GM18861 (cell line): ENCODE measurements around the gene TFAP2B.

Source experiments
- ATAC-seq: cut with Tn5 transposase; IDR thresholded peaks from one replicate; pipeline ENCODE4 v1.9.1; 2021; ENCODE audit not compliant: unreplicated experiment

Gene TFAP2B

DNA sequence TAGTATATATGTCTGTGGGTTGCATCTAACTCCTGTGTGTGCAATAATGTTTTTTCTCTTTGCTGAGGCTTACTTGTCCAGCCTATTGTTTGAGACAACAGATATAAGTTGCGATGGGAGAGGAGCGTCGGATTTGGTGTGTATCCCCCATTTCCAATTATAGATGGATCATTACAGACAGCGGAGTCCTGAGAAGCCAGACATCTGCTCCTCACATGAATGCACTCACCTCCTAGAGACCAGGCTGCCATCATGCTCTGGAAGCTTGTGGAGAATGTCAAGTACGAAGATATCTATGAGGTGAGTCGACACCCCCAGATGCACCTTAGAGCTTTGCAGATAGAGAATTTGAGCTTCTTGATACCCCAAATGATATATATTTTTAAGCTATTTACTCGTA, at the start of gene TFAP2B:
Gene TFAP2B, plus strand, starts transcription at position 199 of the 400 bp plus-strand sequence. Its CDS starts 21 bp downstream, at position 220.
- no peak for ATAC-seq

DNA sequence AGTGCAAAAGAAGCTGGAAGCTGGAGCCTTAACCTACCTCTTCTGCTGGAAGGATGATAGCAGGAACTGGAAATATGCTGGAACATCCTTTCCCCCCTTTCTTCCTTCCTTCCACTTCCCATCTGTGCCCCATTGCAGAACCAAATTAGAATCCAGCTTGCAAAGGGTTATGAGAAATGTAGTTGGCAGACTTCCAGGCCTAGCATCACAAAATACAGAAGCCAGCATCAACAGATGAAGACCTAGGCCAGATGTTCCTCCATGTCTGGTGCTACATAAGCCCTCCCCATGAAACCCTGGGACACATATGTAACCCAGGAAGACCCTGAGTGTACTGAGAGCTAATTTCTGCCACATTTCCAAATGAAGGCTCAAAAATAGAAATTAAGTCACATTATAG, 40.0 kb upstream of the TFAP2B start:
- ATAC-seq = no peak

DNA sequence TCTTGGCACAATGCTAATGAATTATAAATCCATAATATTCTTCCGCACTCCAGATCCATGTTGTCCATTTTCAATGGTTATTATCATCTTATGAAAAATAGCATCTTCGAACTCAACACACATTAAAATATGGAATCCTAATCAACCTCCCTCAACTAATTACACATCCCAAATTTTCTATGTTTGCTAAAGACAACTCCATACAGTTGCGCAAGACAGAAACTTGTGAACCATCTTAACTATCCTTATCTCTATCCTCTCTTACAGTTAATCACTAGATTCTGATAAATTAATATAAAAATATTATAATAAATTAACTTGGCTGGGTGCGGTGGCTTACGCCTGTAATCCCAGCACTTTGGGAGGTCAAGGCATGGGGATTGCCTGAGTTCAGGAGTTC, 38.3 kb upstream of the TFAP2B start:
- ATAC-seq = no peak

DNA sequence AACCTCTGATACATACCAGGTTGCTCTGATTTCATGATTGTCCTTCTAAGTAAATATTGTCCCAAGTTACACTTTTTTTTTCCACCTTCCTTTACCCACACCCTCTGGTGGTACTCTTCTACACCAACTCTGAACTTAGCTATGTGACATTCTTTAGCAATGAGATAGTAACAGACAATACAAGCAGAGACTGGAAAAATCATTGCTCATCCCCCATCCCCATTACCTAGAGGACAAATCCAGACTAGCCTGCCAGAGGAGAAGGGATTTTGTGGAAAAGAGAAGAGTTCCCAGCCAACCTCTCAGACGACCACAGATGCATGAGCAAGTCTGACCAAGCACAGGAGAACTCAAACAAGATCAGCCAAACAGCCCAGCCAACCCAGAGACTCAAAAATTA, 32.8 kb upstream of the TFAP2B start:
- ATAC-seq = no peak

DNA sequence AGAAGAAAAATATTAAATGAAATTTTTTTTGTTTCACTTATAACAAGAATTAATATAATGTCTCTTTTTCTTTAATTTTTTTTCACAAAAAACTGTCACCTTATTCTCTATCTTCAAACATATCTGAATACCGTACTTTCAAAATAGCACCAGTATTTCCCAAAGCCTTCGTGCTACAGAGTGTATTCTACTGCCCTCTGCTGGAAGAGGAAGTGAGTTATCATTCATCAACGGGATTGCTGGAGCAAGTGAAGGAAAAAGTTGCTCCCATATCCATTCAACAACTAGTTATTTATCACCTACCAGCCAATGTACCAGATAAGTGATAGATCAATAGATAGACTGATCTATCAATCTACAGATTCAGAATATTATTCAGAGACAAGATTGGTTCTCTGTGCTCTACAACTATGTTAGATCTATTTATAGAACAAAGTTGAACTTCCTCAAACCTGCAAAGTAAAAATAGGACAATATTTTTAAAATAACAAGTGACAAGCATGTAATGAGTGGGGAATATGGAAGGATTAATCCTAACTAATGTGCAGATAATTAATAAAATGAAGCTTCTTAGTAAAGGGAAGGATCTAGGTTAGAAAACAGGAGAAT, 26.7 kb upstream of the TFAP2B start:
- ATAC-seq = peak; percentile 88

DNA sequence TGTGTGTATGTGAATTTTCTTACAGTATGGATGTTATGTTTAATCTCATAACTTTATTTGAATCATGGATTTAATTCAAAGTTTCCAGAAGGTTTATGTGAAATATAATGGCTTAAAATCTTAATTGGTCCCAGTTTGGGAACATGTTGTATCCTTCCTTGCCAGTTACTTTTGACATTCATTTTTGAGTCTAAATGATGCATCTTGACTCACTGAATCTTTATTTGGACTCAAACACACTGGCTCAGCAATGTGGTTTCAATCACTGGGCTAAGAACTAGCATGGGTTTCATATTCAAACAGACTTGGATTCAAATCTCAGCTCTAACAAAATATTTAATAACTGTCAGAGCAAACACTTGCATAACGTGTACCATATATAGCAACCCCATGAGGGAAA, 25.9 kb upstream of the TFAP2B start:
- no peak for ATAC-seq

DNA sequence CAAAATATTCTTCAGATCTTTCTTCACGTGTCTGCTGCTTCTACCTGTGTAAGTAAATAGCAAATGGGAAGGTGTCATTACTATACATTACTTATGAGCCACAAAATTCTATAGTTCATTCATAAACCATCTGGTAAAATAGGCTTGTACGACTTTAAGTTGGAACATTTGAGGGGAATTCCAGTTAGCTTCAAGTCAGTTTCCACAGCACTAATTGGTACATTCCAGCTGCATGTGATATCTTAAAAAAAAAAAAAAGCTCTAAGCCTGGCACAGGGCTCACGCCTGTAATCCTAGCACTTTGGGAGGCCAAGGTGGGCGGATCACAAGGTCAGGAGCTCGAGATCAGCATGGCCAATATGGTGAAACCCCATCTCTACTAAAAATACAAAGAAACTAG, 23.1 kb upstream of the TFAP2B start:
- no peak for ATAC-seq

DNA sequence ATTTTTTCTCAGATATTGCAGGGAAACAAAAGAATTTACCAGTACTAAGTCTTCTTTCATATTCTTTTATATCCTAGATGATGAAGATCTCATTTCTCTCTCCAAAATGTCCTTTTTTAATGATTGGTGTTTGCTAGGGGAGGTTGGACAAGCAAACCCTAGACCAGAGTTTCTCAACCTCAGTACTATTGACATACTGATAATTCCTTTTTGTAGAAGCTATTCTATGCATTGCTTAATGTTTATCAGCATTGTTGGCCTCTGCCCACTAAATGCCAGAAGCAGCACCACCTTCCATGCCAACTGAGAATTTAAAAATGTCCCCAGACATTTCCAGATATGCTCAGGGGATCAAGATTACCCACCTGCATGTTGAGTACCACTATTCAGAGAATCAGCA, 14.4 kb upstream of the TFAP2B start:
- no peak for ATAC-seq

DNA sequence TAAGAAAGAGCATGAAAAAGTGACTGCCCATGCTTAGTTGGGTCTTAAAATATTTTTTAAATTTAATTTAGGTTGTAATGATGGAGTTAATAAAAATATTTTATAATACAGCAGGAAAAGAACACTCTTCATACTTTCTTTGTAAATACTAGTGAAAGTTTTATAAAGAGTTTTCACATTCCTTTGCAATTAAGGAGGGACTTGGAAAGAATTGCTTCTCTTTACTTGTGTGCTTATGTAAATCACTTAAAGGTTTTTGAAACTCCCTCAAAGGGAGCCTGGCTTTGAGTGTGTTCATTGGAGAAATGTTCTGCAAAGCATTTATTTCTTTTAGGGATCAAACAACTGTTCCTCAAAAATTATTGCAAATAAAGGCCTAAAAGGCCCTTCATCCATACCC, 11.6 kb upstream of the TFAP2B start:
- ATAC-seq = no peak

DNA sequence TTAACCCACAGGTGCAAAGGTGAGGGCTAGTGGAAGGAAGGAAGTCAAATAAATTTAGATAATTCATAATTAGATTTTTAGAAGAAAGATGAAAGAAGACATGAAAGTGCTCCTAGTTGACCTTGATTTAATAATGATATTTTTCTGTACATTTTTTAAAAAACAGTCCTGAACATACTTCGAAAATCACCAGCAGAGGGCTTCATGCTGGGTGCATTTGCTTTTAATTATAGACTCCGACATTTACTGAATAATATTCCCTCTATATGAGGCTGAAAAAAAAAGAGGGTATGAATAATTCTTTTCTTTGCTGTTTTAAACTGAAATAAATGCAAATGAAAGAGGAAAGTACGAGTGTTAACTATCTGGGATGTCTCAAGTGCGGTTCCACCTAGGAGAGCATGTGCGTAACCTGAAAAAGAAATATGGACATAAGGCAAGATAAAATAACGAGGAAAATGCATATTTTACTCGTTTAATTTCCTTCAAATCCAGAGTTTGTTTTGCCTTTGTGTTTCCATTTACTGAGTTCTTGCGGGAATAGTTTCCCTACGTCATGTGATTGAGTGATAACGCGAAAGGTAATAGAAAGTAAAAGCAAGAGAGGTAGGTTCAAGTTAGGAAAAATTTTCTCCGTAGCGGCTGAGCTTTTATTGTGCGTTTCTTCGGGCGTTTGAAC, 3.1 kb upstream of the TFAP2B start:
- ATAC-seq = peak; percentile 40

DNA sequence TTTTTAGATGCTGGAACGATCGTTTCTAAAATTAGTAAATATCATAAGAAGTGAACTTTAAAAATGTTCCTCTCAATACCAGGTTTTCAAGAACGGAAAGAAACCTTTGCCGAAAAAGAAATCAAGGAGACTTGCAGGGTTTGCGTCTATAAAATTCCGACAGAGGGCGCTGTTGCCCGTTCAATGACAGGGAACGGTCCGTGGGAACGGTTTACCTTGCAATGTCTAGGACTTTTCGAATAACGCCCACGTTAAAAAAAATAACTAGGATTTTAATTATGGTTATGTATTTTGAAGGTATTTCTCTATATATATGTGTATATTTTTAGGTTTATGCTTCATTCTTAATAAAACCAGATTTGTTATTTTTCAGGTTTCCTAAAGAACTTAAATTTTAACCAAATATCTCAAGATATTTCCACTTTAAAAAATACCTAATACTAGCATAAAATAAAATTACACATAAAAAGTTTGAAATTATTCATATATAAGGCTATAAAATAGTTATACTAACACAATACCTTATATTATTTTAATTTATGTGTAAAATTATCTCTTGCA, 2.5 kb upstream of the TFAP2B start:
- peak; percentile 76 for ATAC-seq

DNA sequence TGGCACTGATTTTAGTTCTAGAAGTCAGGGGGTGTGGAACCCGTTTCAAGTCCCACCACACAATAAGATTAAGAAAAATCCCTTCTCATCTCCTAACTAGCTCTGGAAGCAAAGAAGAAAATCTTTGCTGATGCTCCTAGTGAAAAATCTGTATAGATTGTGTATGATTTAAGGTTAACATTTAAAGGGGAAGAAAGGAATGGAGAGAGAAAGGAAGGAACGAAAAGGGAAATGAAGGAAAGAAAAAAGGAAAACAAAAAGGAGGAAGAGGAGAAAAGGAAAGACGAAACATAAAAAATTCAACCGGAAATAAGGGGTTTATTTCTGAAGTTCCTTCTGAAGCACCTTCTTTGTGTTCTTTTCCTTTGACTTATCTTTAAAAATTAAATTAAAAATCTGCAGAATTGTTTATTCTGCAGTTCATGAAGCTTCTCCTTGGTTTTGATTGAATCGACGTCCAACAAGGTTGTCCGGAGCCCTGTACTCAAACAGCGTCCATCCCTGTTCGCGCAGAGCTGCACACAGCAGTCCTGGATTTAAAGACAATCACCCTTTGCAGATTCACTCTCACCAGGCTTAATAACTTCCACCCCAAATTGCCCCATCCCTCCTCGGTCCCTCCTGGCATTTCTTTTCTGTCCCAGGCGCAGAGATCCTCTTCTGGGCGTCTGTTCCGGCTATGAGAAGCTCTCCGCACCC, 1.6 kb upstream of the TFAP2B start:
- ATAC-seq = no peak

DNA sequence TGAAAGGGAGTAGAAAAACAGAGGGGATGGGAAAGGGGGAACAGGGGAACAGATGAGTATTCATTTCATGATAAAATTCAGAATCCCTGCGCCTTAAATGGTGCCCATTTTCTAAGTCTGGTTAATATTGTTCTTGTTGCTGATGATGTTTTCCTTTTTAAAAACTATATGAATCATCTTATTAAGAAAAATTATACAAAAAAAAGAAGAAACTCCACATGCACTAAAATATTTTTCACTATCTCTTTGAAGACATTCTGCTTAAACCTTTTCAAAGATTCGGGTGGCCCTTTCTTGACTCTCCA, 1.1 kb upstream of the TFAP2B start:
- ATAC-seq = no peak

DNA sequence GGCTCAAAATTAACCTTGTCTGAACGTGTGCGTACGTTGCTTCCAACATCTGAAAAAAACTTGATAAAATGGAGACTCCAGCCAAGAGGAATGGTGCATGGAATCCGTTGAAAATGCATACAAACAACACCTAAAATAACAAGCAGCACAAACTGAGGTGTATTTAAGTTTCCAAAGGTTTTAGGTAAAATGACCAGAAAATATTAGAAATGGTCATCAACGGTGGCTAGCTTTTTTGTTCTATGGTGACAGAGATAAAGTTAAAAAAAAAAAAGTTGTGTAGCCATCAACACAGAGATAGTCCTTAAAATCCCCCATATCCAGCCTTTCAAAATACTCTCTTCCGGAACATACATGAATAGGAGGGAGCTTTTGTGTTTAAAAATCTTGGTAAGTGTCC, 651 bp upstream of the TFAP2B start:
- ATAC-seq = no peak

DNA sequence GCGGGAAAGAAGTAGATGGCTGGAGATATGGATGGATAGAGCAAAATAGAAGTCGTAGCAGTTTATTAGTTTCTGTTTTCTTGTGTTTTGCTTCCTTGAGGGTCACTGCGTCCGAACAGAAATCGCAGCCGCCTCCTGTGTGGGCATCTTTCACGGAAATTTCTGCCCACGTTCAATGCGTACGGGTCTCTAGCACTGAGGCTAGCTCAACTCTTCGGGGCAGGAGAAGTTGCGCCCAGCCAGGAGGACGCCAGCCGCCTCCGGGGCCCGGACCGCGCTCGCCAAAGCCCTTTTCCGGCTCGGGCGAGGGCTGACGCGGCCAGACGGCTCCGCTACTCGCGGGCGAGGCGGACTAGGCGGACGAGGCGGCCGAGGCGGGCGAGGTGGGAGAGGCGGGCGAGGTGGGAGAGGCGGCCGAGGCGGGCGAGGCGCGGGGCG, 814 bp downstream of the TFAP2B start:
- no peak for ATAC-seq

DNA sequence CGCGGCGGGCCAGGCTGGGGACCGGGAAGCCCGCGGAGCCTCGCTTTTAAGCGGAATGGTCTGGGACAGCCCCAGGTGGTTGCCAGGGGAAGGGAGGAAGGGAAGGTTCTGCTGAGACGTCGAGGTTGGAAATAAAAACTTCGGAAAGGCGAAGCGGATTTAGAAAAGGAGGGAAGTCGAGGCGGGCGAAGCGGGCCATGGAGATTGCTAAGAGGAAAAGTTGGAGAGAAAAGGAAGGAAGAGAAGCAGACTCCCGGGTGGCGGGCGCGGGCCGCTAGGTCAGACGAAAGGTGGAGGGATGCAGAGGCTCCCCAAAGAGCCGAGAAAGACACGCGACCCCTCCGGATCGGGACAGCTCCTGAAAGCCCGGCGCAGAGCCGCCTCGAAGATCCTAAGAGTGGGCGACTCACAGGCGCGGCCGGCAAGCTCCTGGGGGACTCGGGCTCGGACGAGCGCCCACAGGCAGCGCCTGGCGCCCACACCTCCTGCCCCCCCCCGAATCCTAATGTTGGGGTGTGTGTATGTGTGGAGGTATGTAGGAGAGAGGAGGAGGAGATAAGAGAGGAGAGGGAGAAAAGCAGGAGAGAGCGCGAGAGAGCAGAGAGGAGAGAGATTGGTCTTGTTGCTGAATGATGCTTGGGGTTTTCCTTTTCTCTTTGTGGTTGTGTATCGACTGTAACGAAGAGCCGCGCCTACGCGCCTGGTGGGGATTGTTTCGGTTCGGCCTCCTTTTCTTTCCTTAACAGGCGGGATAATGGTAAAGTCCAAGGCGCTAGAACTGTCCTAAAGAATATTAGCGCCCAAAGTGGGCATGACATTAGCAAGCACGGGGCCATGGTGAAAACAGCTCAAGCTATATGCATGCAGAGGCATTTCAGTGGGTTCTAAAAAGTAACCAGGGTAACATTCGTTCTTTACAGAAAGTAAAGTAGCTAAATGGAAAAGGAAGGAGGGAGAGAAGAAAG, 1.5 kb downstream of the TFAP2B start:
- ATAC-seq = no peak

DNA sequence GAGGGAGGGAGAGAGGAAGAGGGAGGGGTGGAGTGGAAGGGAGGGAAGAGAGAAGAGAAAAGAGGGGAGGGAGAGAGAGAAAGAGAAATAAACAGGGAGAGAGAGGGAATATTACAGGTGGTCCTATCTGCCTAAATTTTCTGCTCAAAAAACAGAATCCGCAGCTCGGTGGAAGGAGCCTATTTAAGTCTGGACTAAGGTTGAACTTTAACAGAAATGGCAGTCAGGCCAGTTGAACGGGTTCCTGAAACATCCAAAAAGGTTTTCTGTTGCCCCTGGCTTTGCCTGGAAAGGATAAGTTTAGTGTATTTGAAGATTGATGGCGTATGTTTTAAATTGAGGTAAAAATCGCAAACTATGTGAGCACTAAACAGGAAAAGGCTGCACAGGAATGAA, 2.2 kb downstream of the TFAP2B start:
- ATAC-seq = no peak

DNA sequence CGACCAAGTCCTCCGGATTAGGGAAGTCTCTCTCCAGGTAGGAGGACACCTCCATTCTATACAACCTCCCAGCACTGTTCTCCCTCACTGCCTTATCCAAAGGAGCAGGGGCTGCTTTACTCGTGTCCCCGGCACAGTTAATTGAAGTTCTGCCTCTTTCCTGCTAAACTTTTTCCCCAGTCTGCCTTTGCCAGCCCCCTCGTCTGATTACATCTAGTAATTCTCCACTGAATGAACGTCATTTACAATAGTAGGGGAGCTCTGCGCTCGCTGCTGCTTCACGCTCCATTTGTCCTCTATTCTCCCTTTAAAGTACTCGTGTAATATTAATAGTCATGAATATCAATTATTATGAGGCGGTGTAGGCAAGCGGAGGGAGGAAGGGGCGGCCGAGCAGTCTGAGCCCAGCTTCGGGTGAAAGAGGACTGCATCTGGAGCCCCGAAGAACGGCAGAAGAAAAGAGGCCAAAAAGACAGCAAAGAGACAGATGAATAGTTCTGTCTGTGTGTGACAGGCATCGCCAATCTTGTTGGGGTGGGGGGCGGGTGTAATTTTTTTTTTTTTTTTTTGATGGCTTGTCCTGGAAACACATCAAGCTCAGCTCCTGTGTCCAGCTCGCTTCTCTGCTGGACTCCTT, 2.9 kb downstream of the TFAP2B start:
- no peak for ATAC-seq

DNA sequence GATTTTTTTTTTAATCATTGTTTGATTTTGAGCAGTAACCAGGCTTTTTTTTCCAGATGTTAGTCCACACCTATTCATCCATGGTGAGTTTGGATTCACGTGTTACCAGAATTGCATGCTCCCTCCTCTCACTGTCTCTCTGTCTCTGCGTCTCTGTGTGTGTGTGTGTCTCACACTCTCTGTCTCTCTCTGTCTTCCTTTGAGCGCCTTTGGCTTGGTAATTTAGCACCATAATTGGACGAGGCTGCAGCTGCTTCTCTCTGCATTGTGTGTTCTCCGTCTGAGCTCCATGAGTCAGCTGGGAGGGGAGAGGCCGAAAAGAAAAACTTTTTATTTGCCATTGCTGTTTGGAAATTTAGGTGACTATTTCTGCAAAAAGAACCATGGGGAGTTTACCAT, 3.4 kb downstream of the TFAP2B start:
- no peak for ATAC-seq

DNA sequence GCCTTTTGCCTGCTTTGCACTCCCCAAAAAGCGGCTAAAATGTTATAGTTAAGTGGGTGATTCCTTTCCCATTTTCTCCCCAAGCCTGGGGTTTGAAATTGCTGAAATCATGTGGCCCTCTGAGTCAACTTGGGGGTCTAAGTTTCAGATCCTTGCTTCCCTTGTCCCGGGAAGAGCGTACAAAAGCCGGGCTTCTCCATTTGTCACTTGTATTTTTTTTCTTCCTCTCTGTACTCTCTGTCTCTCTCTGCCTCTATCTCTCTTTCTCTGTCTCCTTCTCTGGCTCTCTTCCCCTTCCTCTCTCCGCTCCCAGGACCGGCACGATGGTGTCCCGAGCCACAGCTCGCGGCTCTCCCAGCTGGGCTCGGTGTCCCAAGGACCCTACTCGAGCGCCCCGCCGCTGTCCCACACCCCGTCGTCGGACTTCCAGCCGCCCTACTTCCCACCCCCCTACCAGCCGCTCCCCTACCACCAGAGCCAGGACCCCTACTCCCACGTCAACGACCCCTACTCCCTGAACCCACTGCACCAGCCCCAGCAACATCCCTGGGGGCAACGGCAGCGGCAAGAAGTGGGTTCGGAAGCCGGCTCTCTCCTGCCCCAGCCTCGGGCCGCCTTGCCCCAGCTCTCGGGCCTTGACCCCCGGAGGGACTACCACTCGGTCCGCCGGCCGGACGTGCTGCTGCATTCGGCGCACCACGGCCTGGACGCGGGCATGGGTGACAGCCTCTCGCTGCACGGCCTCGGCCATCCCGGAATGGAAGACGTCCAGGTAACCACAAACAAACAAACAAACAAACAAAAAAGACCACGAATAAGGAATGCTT, 4.6 kb downstream of the TFAP2B start:
- no peak for ATAC-seq
